NOMO-1 treated with DMSO at 0.1 percent for 48 hours (cell line): Measurements from ENCODE around the gene FHL2.

Experiments
- DNase-seq: peaks from one replicate; lab custom pipeline; 2025; ENCODE audit not compliant: unreplicated experiment; lab: John Stamatoyannopoulos, UW

Gene FHL2

DNA sequence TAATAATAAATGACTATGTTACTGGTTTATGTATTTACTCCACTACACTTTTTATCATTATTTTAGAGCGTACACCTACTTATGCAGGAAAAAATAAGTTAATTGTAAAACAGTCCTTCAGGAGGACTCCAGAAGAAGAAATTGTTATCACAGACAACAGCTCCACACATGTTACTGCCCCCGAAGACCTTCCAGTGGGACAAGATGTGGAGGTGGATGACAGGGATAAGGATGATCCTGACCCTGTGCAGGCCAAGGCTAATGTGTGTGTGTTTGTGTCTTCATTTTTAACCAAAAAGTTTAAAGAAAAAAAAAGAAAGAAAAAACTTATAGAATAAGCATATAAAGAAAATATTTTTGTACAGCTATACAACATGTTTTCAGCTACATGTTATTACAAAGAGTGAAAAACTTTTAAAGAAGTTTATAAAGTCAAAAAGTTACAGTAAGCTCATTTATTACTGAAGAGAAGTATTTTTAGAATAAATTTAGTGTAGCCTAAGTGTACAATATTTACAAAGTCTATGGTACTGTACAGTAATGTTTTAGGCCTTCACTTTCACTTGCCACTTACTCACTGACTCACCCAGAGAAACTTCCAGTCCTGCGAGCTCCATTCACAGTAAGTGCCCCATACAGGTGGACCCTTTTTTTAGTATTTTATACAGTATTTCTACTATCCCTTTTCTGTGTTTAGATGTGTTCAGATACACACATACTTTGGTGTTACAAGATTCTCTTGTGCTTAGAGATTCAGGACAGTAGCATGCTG lies 76.8 kb downstream of the FHL2 start:
- DNase-seq: no peak

DNA sequence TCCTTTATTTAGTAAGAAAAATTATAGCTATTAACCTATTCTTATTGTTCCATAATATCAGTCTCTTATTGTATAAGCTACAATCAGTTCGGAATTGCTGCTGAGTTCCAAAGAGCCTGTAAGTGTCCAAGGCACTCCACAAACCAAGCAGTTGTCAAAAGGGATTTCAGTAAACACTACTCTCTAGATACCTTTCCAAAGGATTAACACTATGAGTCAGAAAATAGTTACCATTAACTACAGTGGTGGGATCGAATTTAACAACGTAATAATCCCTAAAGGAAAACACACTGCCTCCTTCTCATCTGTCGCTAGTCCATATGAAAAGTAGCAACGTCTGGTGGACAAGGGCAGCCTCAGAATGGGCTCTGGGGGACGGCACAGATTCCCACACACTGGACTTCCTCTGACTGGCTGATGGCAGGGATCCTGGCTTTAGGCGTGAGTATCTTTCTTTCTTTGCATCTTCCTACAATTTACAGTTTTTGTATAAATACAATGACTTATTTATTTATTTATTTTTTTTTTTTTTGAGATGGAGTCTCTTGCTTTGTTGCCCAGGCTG lies 78.1 kb downstream of the FHL2 start:
- no peak for DNase-seq

- DNase-seq: no peak
Observed at GRCh38 chr2:105317937-105318336, 80.9 kb downstream of the FHL2 start.

- DNase-seq: no peak
Observed at GRCh38 chr2:105315314-105315713, 83.5 kb downstream of the FHL2 start.

DNA sequence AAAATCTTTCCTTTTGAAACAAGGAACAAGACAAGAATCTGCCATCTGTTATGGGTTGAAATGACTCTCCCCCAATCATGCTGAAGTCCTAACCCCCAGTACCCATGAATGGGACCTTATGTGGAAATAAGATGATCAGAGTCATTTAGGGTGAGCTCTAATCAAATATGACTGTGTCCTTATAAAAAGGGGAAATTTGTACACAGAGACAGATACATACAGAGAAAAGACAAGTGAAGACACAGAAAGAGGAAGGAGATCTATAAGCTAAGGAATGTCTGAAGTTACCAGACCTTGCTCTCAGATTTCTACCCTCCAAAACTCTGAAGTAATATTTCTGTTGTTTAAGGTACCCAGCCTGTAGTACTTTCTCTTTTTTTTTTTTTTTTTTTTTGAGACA lies 85.0 kb downstream of the FHL2 start:
- peak; percentile 69 for DNase-seq
